WTC11 (cell line): ENCODE data around the gene CEP192. TPM values are rescaled to one million over a fixed set of nuclear protein-coding genes. Genes with fewer than 3 reads are reported as not detected.

ENCODE experiments used
- ATAC-seq: fragments of 200-7000 bp; cut with Tn5 transposase; 2 replicates; pipeline ENCODE4 v1.10.0; 2021; ENCODE audit warnings: mild to moderate bottlenecking, moderate library complexity
- CTCF ChIA-PET: fragments of 300-600 bp; sonication (Branson Sonifier 250); formaldehyde crosslinking; loops from one replicate; lab custom pipeline; 2021; ENCODE audit warnings: antibody characterized with exemption; lab: Charles Lee
- POLR2A ChIA-PET: fragments of 350-600 bp; sonication (Branson Sonifier 250); formaldehyde crosslinking; loops from one replicate; lab custom pipeline; 2021; ENCODE audit warnings: antibody characterized with exemption; lab: Charles Lee
- DNase-seq: peaks from one replicate; pipeline ENCODE4 v3.0.0; 2021; ENCODE audit warnings: low spot score
- H3K27ac Mint-ChIP-seq: 2 replicates; pipeline ENCODE4 v1.8.0; 2021; ENCODE audit warnings: mixed read lengths
- H3K27me3 Mint-ChIP-seq: 2 replicates; pipeline ENCODE4 v1.8.0; 2021; ENCODE audit warnings: low read depth, mild to moderate bottlenecking, moderate library complexity, mixed read lengths
- H3K36me3 Mint-ChIP-seq: 2 replicates; pipeline ENCODE4 v1.8.0; 2021; ENCODE audit warnings: mixed read lengths
- H3K4me1 Mint-ChIP-seq: 2 replicates; pipeline ENCODE4 v1.8.0; 2022; ENCODE audit warnings: mixed read lengths
- H3K4me3 Mint-ChIP-seq: 2 replicates; pipeline ENCODE4 v1.8.0; 2021; ENCODE audit warnings: mild to moderate bottlenecking, moderate library complexity, mixed read lengths
- H3K9me3 Mint-ChIP-seq: 2 replicates; pipeline ENCODE4 v1.8.0; 2021; ENCODE audit warnings: mixed read lengths
- ATF3 ChIP-seq: sonication (generic); formaldehyde crosslinking; conservative IDR thresholded peaks from 2 replicates; pipeline ENCODE4 v1.8.1; 2022; ENCODE audit warnings: mild to moderate bottlenecking, missing genetic modification reagents
- CTCF ChIP-seq: fragments of 200-600 bp; IDR thresholded peaks from 2 replicates; pipeline ENCODE4 v1.8.0; 2022; ENCODE audit warnings: antibody characterized with exemption
- GTF2I ChIP-seq: fragments of 250-450 bp; sonication (Bioruptor Pico); conservative IDR thresholded peaks from 2 replicates; pipeline ENCODE4 v1.4.0; 2021; ENCODE audit warnings: mild to moderate bottlenecking
- HMGXB4 ChIP-seq: sonication (generic); formaldehyde crosslinking; IDR thresholded peaks from 2 replicates; pipeline ENCODE4 v1.8.1; 2023; ENCODE audit warnings: mild to moderate bottlenecking, moderate library complexity, missing genetic modification reagents
- JAZF1 ChIP-seq: fragments of 250-450 bp; sonication (Bioruptor Pico); IDR thresholded peaks from 2 replicates; pipeline ENCODE4 v1.9.0; 2021; ENCODE audit warnings: moderate library complexity, mild to moderate bottlenecking, inconsistent platforms
- MAX ChIP-seq: sonication (generic); formaldehyde crosslinking; IDR thresholded peaks from 2 replicates; pipeline ENCODE4 v1.8.0; 2022; ENCODE audit warnings: mild to moderate bottlenecking, missing genetic modification reagents
- NFATC4 ChIP-seq: fragments of 250-450 bp; sonication (Bioruptor Pico); IDR thresholded peaks from 2 replicates; pipeline ENCODE4 v1.9.0; 2021; ENCODE audit warnings: mild to moderate bottlenecking
- OVOL2 ChIP-seq: fragments of 250-450 bp; sonication (Bioruptor Pico); IDR thresholded peaks from 2 replicates; pipeline ENCODE4 v1.9.0; 2021; ENCODE audit warnings: mild to moderate bottlenecking, borderline replicate concordance
- PRDM15 ChIP-seq: sonication (generic); formaldehyde crosslinking; IDR thresholded peaks from 2 replicates; pipeline ENCODE4 v1.8.0; 2022; ENCODE audit warnings: missing genetic modification reagents
- TEAD4 ChIP-seq: sonication (generic); formaldehyde crosslinking; IDR thresholded peaks from 2 replicates; pipeline ENCODE4 v1.8.0; 2022; ENCODE audit warnings: mild to moderate bottlenecking, missing genetic modification reagents
- USF2 ChIP-seq: sonication (generic); formaldehyde crosslinking; IDR thresholded peaks from 2 replicates; pipeline ENCODE4 v1.8.1; 2023; ENCODE audit warnings: mild to moderate bottlenecking, missing genetic modification reagents, moderate library complexity
- ZNF232 ChIP-seq: sonication (generic); formaldehyde crosslinking; IDR thresholded peaks from 2 replicates; pipeline ENCODE4 v1.8.0; 2022; ENCODE audit warnings: mild to moderate bottlenecking, missing genetic modification reagents
- ZNF263 ChIP-seq: sonication (generic); formaldehyde crosslinking; IDR thresholded peaks from 2 replicates; pipeline ENCODE4 v1.8.1; 2022; ENCODE audit warnings: low read depth, mild to moderate bottlenecking, moderate library complexity, missing genetic modification reagents
- ZNF416 ChIP-seq: fragments of 250-450 bp; sonication (Bioruptor Pico); IDR thresholded peaks from 2 replicates; pipeline ENCODE4 v1.9.0; 2021; ENCODE audit warnings: mild to moderate bottlenecking, inconsistent platforms
- ZNF425 ChIP-seq: fragments of 250-450 bp; sonication (Bioruptor Pico); conservative IDR thresholded peaks from 2 replicates; pipeline ENCODE4 v1.9.0; 2021; ENCODE audit warnings: mild to moderate bottlenecking
- ZSCAN18 ChIP-seq: fragments of 250-450 bp; sonication (Bioruptor Pico); IDR thresholded peaks from 2 replicates; pipeline ENCODE4 v2.1.2; 2022; ENCODE audit warnings: mild to moderate bottlenecking, moderate library complexity
- total RNA-seq: library from RNA; stranded (reverse); gene quantifications from 3 replicates; pipeline ENCODE4 v1.2.3, GENCODE V29; 2021

CEP192 gene
- total RNA-seq, 1 experiment from 2014 or later: 25.4 TPM

GRCh38 chr18:13101659-13102197 is 110.6 kb downstream of the CEP192 start:
- no peak for TF ChIP-seq USF2
- peaks cover 85% of the 10 kb centered on the region for H3K36me3 Mint-ChIP-seq
- CTCF ChIA-PET: interaction anchor here (3.6 kb wide), 1 partner anchor 11 kb away, joined by 20 read pairs; no protein-coding TSS in a partner anchor
- peaks cover 10% of the 10 kb centered on the region for H3K9me3 Mint-ChIP-seq
- ATAC-seq (no peak), DNase-seq (no peak)
- no peaks in the 10 kb centered on the region for H3K4me1 Mint-ChIP-seq
- POLR2A ChIA-PET: no interaction called here
- no peaks in the 10 kb centered on the region for H3K27me3 Mint-ChIP-seq
- no peak overlapping the region for H3K4me3 Mint-ChIP-seq
- peak overlapping the region; percentile 20; the same call in 1 of the 2 replicates for H3K27ac Mint-ChIP-seq

- Mint-ChIP-seq H3K27ac (no peak overlapping the region), H3K9me3 (peaks cover 10% of the 10 kb centered on the region), H3K4me3 (no peak overlapping the region), H3K4me1 (no peaks in the 10 kb centered on the region), H3K27me3 (no peaks in the 10 kb centered on the region), H3K36me3 (peaks cover 89% of the 10 kb centered on the region)
- ChIA-PET POLR2A (no interaction called here), CTCF (interaction anchor here (0.6 to 3.6 kb wide), 3 partner anchors 10 to 439 kb away, joined by 3 to 20 read pairs (median 5); no protein-coding TSS in a partner anchor)
- TF ChIP-seq CTCF (peak; percentile 15; the same call in 1 of the 2 replicates), NFATC4 (CRISPR knock-in tag) (no peak)
- ATAC-seq (peak; percentile 22; the same call in 1 of the 2 replicates), DNase-seq (no peak)
Measured at GRCh38 chr18:13103366-13103765, 112.2 kb downstream of the CEP192 start.

- TF ChIP-seq OVOL2 (CRISPR knock-in tag) (no peak), TEAD4 (CRISPR knock-in tag) (no peak), HMGXB4 (CRISPR knock-in tag) (no peak), MAX (CRISPR knock-in tag) (no peak), ZNF263 (no peak), PRDM15 (no peak), ATF3 (CRISPR knock-in tag) (no peak), GTF2I (CRISPR knock-in tag) (no peak), JAZF1 (CRISPR knock-in tag) (no peak), ZNF425 (no peak), ZNF416 (CRISPR knock-in tag) (no peak), ZSCAN18 (CRISPR knock-in tag) (no peak), ZNF232 (CRISPR knock-in tag) (no peak)
- DNase-seq (no peak), ATAC-seq (no peak)
- Mint-ChIP-seq H3K9me3 (peaks cover 22% of the 10 kb centered on the region), H3K4me1 (no peaks in the 10 kb centered on the region), H3K36me3 (peaks cover 92% of the 10 kb centered on the region), H3K27me3 (no peaks in the 10 kb centered on the region), H3K4me3 (no peak overlapping the region), H3K27ac (no peak overlapping the region)
- CTCF ChIA-PET: interaction anchor here (2.3 to 3.6 kb wide), 2 partner anchors 8 to 55 kb away, joined by 5 to 20 read pairs; no protein-coding TSS in a partner anchor
- POLR2A ChIA-PET: no interaction called here
Measured at GRCh38 chr18:13105059-13105458, 113.9 kb downstream of the CEP192 start.
